Large intestine (tissue), 3 donors: ENCODE results near the gene RSPRY1. TPM values are rescaled to one million over a fixed set of nuclear protein-coding genes. Genes with fewer than 3 reads are reported as not detected.

Experiments
- DNase-seq, 2 donors: peaks; one replicate each; pipeline versions ENCODE4 v3.0.0 to v3.0.0-alpha.2; 2013
- H3K27ac ChIP-seq: one replicate; pipeline ENCODE4 v1.5.1; 2013; ENCODE audit warnings: low read length
- H3K27me3 ChIP-seq: 2 replicates; pipeline ENCODE4 v1.6.1; 2013; ENCODE audit warnings: low read length; ENCODE audit not compliant: control insufficient read depth, insufficient read depth
- H3K36me3 ChIP-seq: 2 replicates; pipeline ENCODE4 v1.6.1; 2013; ENCODE audit warnings: low read length; ENCODE audit not compliant: control insufficient read depth, insufficient read depth
- H3K4me1 ChIP-seq: one replicate; pipeline ENCODE4 v1.6.1; 2013; ENCODE audit warnings: low read length; ENCODE audit not compliant: control insufficient read depth, insufficient read depth
- H3K4me3 ChIP-seq: one replicate; pipeline ENCODE4 v1.5.1; 2013; ENCODE audit warnings: low read length
- H3K9me3 ChIP-seq: one replicate; pipeline ENCODE4 v1.6.1; 2013; ENCODE audit warnings: mild to moderate bottlenecking, low read depth, low read length, moderate library complexity; ENCODE audit not compliant: control insufficient read depth
- WGBS: methylation state at CpG from one replicate; pipeline ENCODE4 v1.1.5; 2013; ENCODE audit warnings: low lambda C conversion rate; ENCODE audit not compliant: insufficient coverage; 5-methylcytosine and 5-hydroxymethylcytosine counted together
- polyA plus RNA-seq: library from polyadenylated mRNA; unstranded; fragments of 120-200 nt; gene quantifications from one replicate; pipeline ENCODE4 v1.2.1, GENCODE V29; 2013

RSPRY1 gene
- polyA plus RNA-seq, 1 donor = 44.3 TPM

GRCh38 chr16:57152096-57153093 is 33.7 kb upstream of the RSPRY1 start:
- DNase-seq = no peak
- Histone ChIP-seq H3K27ac (no peak overlapping the region), H3K9me3 (no peaks in the 10 kb centered on the region), H3K36me3 (peaks cover 48% of the 10 kb centered on the region), H3K4me1 (no peaks in the 10 kb centered on the region), H3K4me3 (no peak overlapping the region), H3K27me3 (no peaks in the 10 kb centered on the region)
- WGBS = no CpG with 5 or more reads among the region's 4 CpGs

- WGBS = no CpG with 5 or more reads among the region's 6 CpGs
- no peak for DNase-seq
- Histone ChIP-seq H3K4me1 (no peaks in the 10 kb centered on the region), H3K4me3 (no peak overlapping the region), H3K27me3 (no peaks in the 10 kb centered on the region), H3K36me3 (peaks cover 56% of the 10 kb centered on the region), H3K9me3 (no peaks in the 10 kb centered on the region), H3K27ac (no peak overlapping the region)
These were observed 32.3 kb upstream of the RSPRY1 start for GRCh38 chr16:57153841-57154240.

- H3K27ac ChIP-seq = no peak overlapping the region
- H3K36me3 ChIP-seq = peaks cover 56% of the 10 kb centered on the region
- WGBS = 34% methylated on average over 2 of the region's 6 CpGs
These were observed 30.3 kb upstream of the RSPRY1 start for GRCh38 chr16:57155702-57156350.

GRCh38 chr16:57156351-57156703 is 29.8 kb upstream of the RSPRY1 start:
- WGBS = 5% methylated on average over 2 of the region's 4 CpGs
- H3K27ac ChIP-seq = no peak overlapping the region
- peaks cover 59% of the 10 kb centered on the region for H3K36me3 ChIP-seq

More at GRCh38 chr16:57155702-57156350, 30.3 kb upstream of the RSPRY1 start:
- no peaks in the 10 kb centered on the region for H3K27me3 ChIP-seq
- H3K4me1 ChIP-seq = no peaks in the 10 kb centered on the region
- H3K9me3 ChIP-seq = no peaks in the 10 kb centered on the region
- no peak for DNase-seq
- H3K4me3 ChIP-seq = no peak overlapping the region

GRCh38 chr16:57157533-57157932 is 28.6 kb upstream of the RSPRY1 start:
- WGBS = no CpG with 5 or more reads among the region's 1 CpG
- Histone ChIP-seq H3K9me3 (no peaks in the 10 kb centered on the region), H3K4me1 (no peaks in the 10 kb centered on the region), H3K27me3 (no peaks in the 10 kb centered on the region), H3K27ac (no peak overlapping the region), H3K36me3 (peaks cover 54% of the 10 kb centered on the region), H3K4me3 (no peak overlapping the region)
- DNase-seq = no peak

More at GRCh38 chr16:57156351-57156703, 29.8 kb upstream of the RSPRY1 start:
- peak in 1 of 2 donors; percentile 29 for DNase-seq
- Histone ChIP-seq H3K27me3 (no peaks in the 10 kb centered on the region), H3K4me1 (no peaks in the 10 kb centered on the region), H3K9me3 (no peaks in the 10 kb centered on the region), H3K4me3 (no peak overlapping the region)

GRCh38 chr16:57159447-57159846 is 26.7 kb upstream of the RSPRY1 start:
- no peak overlapping the region for H3K27ac ChIP-seq
- no peaks in the 10 kb centered on the region for H3K27me3 ChIP-seq
- no peak for DNase-seq
- H3K4me3 ChIP-seq = no peak overlapping the region
- WGBS = 100% methylated on average over 1 of the region's 4 CpGs
- H3K9me3 ChIP-seq = no peaks in the 10 kb centered on the region
- peaks cover 47% of the 10 kb centered on the region for H3K36me3 ChIP-seq
- no peaks in the 10 kb centered on the region for H3K4me1 ChIP-seq

- Histone ChIP-seq H3K4me1 (no peaks in the 10 kb centered on the region), H3K9me3 (no peaks in the 10 kb centered on the region), H3K4me3 (no peak overlapping the region), H3K27ac (no peak overlapping the region), H3K36me3 (peaks cover 40% of the 10 kb centered on the region), H3K27me3 (no peaks in the 10 kb centered on the region)
- DNase-seq = no peak
- WGBS = no CpG with 5 or more reads among the region's 1 CpG
These were observed 22.3 kb upstream of the RSPRY1 start for GRCh38 chr16:57163842-57164241.

- no CpG with 5 or more reads among the region's 5 CpGs for WGBS
- Histone ChIP-seq H3K27ac (no peak overlapping the region), H3K4me1 (no peaks in the 10 kb centered on the region), H3K9me3 (no peaks in the 10 kb centered on the region), H3K27me3 (no peaks in the 10 kb centered on the region), H3K36me3 (peaks cover 46% of the 10 kb centered on the region), H3K4me3 (no peak overlapping the region)
- no peak for DNase-seq
These were observed 20.6 kb upstream of the RSPRY1 start for GRCh38 chr16:57165483-57165882.

- Histone ChIP-seq H3K4me3 (no peak overlapping the region), H3K4me1 (no peaks in the 10 kb centered on the region), H3K27ac (no peak overlapping the region), H3K36me3 (peaks cover 46% of the 10 kb centered on the region), H3K9me3 (no peaks in the 10 kb centered on the region), H3K27me3 (no peaks in the 10 kb centered on the region)
- WGBS = no CpG with 5 or more reads among the region's 3 CpGs
- no peak for DNase-seq
These were observed 20.2 kb upstream of the RSPRY1 start for GRCh38 chr16:57165938-57166337.

- Histone ChIP-seq H3K4me3 (no peak overlapping the region), H3K9me3 (no peaks in the 10 kb centered on the region), H3K27me3 (no peaks in the 10 kb centered on the region), H3K4me1 (no peaks in the 10 kb centered on the region), H3K27ac (no peak overlapping the region), H3K36me3 (peaks cover 49% of the 10 kb centered on the region)
- DNase-seq = no peak
These were observed 19.7 kb upstream of the RSPRY1 start for GRCh38 chr16:57166451-57166850.
